ENCODE data around the gene DOC2B.

GRCh38 chr17:177762-178161, 3.7 kb downstream of the DOC2B start:
- TF ChIP-seq TFDP2 (CRISPR knock-in tag; IDR thresholded peaks at IDR 0.05) (no peak), POLR2AphosphoS5 (IDR thresholded peaks at IDR 0.05; ENCODE audit: low read depth, low read length) (no peak), CHD2 (IDR thresholded peaks at IDR 0.05; ENCODE audit: low read depth, low read length) (no peak), RFXANK (CRISPR knock-in tag; IDR thresholded peaks at IDR 0.05) (no peak), SP1 (IDR thresholded peaks at IDR 0.05) (no peak), SP1 (CRISPR knock-in tag; IDR thresholded peaks at IDR 0.05) (no peak), ZNF274 (CRISPR knock-in tag; IDR thresholded peaks at IDR 0.05) (no peak), ZNF335 (CRISPR knock-in tag; IDR thresholded peaks at IDR 0.05) (no peak), TAF1 (CRISPR knock-in tag; IDR thresholded peaks at IDR 0.05) (no peak), ZMYM4 (CRISPR knock-in tag; IDR thresholded peaks at IDR 0.05) (no peak), GABPA (IDR thresholded peaks at IDR 0.05; ENCODE audit: low read depth, low read length) (no peak), GABPA (CRISPR knock-in tag; IDR thresholded peaks at IDR 0.05; ENCODE audit: low read depth) (no peak), ATF3 (CRISPR knock-in tag; IDR thresholded peaks at IDR 0.05) (no peak), SMARCC2 (IDR thresholded peaks at IDR 0.05) (no peak)

All from HepG2 (cell line).